WTC11 (cell line): ENCODE results near the gene CROCC2.

ENCODE experiments used
- ETV6 ChIP-seq: sonication (generic); formaldehyde crosslinking; IDR thresholded peaks from 2 replicates; pipeline ENCODE4 v1.8.1; 2022; ENCODE audit warnings: mild to moderate bottlenecking, missing genetic modification reagents
- SMAD3 ChIP-seq: sonication (generic); formaldehyde crosslinking; IDR thresholded peaks from 2 replicates; pipeline ENCODE4 v1.8.0; 2022; ENCODE audit warnings: missing genetic modification reagents, mild to moderate bottlenecking, borderline replicate concordance
- TF ChIP-seq, protein P1 (sequence below): fragments of 200-600 bp; IDR thresholded peaks from 2 replicates; pipeline ENCODE4 v1.8.0; 2022; ENCODE audit warnings: antibody characterized with exemption
- TF ChIP-seq, protein P2 (sequence below): sonication (generic); formaldehyde crosslinking; IDR thresholded peaks from 2 replicates; pipeline ENCODE4 v1.8.0; 2022; ENCODE audit warnings: mild to moderate bottlenecking, missing genetic modification reagents

DNA sequence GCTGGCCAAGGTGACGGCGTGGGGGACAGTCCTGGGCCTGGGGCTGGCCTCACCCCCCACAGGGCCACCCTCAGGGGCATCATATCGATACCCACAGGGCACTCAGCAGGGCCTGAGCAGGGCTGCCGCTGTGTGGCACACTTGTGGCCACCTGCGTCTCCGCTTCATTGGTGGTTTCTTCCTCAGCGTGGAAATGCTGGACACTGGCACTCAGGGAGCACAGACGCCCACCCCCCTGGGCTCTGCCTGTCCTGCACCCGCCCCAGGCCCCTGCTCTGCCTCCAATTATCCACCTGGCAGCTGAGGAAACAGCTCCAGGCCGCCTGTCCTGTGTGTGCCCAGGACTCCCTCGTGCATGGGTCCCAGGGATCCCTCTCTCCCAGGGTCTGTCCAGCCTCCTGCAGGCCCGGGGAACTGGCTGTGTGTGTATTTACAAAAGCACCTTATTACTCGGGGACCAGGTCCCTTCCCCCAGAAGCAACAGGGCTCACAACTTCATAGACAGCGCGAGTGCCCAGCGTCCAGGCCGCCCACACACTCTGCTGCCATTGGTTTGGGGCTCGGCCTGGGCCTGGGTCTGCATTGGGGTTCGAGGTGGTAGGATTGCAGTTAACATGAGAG, 13.1 kb downstream of the CROCC2 start:
- no peak for TF ChIP-seq ETV6 (CRISPR knock-in tag)
- no peak for TF ChIP-seq SMAD3
- TF ChIP-seq, protein P1, sequence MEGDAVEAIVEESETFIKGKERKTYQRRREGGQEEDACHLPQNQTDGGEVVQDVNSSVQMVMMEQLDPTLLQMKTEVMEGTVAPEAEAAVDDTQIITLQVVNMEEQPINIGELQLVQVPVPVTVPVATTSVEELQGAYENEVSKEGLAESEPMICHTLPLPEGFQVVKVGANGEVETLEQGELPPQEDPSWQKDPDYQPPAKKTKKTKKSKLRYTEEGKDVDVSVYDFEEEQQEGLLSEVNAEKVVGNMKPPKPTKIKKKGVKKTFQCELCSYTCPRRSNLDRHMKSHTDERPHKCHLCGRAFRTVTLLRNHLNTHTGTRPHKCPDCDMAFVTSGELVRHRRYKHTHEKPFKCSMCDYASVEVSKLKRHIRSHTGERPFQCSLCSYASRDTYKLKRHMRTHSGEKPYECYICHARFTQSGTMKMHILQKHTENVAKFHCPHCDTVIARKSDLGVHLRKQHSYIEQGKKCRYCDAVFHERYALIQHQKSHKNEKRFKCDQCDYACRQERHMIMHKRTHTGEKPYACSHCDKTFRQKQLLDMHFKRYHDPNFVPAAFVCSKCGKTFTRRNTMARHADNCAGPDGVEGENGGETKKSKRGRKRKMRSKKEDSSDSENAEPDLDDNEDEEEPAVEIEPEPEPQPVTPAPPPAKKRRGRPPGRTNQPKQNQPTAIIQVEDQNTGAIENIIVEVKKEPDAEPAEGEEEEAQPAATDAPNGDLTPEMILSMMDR: no peak
- TF ChIP-seq, protein P2, sequence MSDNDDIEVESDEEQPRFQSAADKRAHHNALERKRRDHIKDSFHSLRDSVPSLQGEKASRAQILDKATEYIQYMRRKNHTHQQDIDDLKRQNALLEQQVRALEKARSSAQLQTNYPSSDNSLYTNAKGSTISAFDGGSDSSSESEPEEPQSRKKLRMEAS (CRISPR knock-in tag): no peak
